Measurements from ENCODE around the gene CHAF1A.

CHAF1A gene

DNA sequence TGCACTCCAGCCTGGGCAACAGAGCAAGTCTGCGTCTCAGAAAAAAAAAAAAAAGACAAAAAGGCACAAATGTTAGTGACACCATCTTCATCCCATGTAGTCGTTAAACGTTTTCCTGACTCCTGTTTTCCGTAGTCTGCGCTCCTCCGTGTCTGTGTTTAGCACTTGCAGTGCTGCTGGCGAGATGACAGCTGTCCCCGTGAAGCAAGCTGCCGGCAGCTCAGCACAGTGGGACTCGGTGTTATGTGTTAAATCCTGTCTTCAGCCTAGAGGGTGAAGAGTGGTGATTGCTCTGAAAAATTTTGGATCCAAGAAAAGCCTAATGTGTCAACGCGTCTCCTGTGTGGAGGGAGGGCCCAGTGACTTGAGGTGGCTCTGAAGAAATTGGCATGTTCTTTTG, 36.8 kb downstream of the CHAF1A start:
- H3K27me3 Mint-ChIP-seq (ENCODE audit: low read depth, poor library complexity), result no peaks in the 10 kb centered on the region
- H3K4me3 Mint-ChIP-seq, result no peak overlapping the region
- no peaks in the 10 kb centered on the region for H3K9me3 Mint-ChIP-seq
- H3K27ac Mint-ChIP-seq, result peak overlapping the region; percentile 93
- TF ChIP-seq, protein P1, sequence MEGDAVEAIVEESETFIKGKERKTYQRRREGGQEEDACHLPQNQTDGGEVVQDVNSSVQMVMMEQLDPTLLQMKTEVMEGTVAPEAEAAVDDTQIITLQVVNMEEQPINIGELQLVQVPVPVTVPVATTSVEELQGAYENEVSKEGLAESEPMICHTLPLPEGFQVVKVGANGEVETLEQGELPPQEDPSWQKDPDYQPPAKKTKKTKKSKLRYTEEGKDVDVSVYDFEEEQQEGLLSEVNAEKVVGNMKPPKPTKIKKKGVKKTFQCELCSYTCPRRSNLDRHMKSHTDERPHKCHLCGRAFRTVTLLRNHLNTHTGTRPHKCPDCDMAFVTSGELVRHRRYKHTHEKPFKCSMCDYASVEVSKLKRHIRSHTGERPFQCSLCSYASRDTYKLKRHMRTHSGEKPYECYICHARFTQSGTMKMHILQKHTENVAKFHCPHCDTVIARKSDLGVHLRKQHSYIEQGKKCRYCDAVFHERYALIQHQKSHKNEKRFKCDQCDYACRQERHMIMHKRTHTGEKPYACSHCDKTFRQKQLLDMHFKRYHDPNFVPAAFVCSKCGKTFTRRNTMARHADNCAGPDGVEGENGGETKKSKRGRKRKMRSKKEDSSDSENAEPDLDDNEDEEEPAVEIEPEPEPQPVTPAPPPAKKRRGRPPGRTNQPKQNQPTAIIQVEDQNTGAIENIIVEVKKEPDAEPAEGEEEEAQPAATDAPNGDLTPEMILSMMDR (IDR thresholded peaks at IDR 0.05), result no peak
- peaks cover 51% of the 10 kb centered on the region for H3K36me3 Mint-ChIP-seq (ENCODE audit: low read depth)
- peaks cover 18% of the 10 kb centered on the region for H3K4me1 Mint-ChIP-seq
- no peak for DNase-seq

DNA sequence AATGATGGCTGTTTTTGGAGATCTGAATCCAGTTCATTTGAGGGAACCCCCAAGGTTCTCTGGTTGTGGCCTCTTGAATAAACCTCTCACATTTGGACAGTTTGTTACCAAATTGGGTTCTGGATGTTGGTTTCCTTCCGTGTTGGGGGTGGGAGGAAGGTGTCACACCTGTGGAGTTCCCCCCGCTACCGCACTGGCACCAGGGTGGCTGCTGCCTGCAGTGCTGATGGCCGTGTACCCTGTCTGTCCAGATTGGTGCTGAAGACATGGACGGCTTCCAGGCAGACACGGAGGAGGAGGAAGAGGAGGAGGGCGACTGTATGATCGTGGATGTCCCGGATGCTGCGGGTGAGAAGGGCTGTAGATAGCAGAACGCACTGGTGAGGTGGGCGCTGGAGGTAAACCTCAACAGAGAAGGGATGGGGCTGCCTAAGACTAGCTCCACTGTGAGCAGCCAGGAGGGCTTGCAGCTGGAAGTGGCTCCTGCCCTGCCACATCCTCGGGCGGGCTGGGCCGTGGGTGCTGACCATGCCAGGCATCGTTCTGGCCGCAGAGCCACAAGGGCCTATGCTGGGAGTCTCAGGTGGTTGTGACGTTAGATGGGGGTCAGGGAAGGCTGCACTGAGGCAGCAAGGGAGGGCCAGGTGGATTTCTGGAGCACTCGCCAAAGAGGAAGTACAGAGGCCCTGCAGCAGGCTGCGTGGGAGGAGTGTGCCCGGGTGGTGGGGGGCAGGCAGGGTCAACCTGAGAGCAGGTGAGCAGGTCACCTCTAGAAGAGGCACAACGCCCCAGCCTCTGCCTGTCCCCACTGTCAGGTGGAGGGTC, 39.8 kb downstream of the CHAF1A start:
- Mint-ChIP-seq H3K27ac (peak overlapping the region; percentile 93), H3K4me1 (peaks cover 38% of the 10 kb centered on the region), H3K9me3 (no peaks in the 10 kb centered on the region), H3K27me3 (ENCODE audit: low read depth, poor library complexity) (no peaks in the 10 kb centered on the region), H3K36me3 (ENCODE audit: low read depth) (peaks cover 30% of the 10 kb centered on the region), H3K4me3 (no peak overlapping the region)
- TF ChIP-seq, protein P1 (IDR thresholded peaks at IDR 0.05), result no peak
- DNase-seq, result no peak

DNA sequence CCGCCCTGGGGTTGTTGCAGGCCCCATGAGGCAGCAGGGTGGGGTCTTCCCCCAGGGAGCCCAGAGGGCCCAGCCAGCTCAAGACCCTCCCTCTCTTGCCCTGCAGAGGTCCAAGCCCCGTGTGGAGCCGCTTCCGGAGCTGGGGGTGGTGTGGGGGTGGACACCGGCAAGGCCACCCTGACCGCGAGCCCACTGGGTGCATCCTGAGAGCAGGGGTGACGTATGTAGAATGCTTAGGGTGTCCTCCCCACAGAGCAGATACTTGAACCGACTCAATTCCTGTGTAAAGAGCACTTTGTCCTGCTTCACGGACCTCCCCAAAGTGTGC, 40.3 kb downstream of the CHAF1A start:
- no peak for DNase-seq
- Mint-ChIP-seq H3K36me3 (ENCODE audit: low read depth) (peaks cover 30% of the 10 kb centered on the region), H3K4me1 (peaks cover 38% of the 10 kb centered on the region), H3K27ac (peak overlapping the region; percentile 91), H3K4me3 (no peak overlapping the region), H3K27me3 (ENCODE audit: low read depth, poor library complexity) (no peaks in the 10 kb centered on the region), H3K9me3 (no peaks in the 10 kb centered on the region)
- TF ChIP-seq, protein P1 (IDR thresholded peaks at IDR 0.05), result no peak

DNA sequence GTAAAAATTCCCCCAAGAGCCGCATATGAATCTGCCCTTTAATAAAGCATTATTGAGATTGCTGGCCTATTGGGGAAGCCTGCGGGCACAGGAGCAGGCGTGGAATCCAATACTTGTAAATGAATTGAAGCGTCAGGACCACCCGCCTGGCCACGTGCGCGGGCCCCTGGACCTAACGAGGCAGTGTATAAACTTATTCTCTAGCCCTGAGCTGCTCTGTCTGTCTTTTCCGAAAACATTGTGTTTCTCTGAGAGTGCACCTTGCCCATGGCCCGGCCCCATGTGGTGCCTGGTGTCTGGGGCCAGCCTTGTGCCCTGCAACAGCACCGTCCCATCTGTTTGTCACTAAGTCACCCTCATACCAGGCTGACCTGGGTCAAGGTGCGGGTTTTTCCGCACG, 40.7 kb downstream of the CHAF1A start:
- H3K4me1 Mint-ChIP-seq, result peaks cover 38% of the 10 kb centered on the region
- H3K27me3 Mint-ChIP-seq (ENCODE audit: low read depth, poor library complexity), result no peaks in the 10 kb centered on the region
- peaks cover 27% of the 10 kb centered on the region for H3K36me3 Mint-ChIP-seq (ENCODE audit: low read depth)
- H3K9me3 Mint-ChIP-seq, result no peaks in the 10 kb centered on the region
- TF ChIP-seq, protein P1 (IDR thresholded peaks at IDR 0.05), result no peak
- no peak for DNase-seq
- H3K27ac Mint-ChIP-seq, result peak overlapping the region; percentile 91
- H3K4me3 Mint-ChIP-seq, result no peak overlapping the region

DNA sequence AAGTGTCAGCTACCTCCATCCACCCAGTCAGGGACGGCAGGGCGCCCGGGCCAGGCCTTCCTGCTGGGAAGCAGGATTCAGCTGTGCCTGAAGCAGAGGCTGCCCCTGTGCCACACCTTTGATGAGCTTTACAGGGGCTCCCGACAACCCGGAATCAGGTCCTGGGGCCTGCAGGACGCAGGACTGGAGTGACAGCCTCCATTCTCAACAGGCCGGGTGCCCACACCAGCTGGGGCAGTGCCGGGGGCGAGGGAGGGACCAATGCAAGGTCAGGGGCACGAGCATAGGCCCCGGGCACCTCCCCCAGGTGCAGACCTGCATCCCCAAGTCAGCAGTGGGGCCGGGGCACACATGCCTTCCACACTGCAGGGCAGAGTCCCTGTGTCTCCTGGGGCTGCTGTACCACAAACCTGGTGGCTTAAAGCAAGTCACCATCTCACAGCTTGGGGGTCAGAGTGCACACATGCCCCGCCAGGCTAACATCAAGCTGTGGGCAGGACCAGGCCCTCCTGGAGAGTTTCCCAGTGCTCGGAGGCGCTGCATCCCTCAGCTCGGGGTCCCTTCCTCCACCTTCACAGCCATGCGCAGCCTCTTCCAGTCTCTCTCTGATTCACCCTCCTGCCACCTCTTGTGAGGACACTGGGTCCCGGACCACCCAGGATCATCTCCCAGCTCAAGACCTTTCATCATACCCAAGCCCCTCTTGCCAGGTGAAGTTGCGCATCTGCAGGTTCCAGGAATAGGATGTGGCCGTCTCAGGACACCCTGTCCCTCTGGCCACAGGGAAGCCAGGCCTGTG, 41.7 kb downstream of the CHAF1A start:
- no peaks in the 10 kb centered on the region for H3K27me3 Mint-ChIP-seq (ENCODE audit: low read depth, poor library complexity)
- peak overlapping the region; percentile 89 for H3K27ac Mint-ChIP-seq
- peaks cover 46% of the 10 kb centered on the region for H3K4me1 Mint-ChIP-seq
- H3K36me3 Mint-ChIP-seq (ENCODE audit: low read depth), result peaks cover 26% of the 10 kb centered on the region
- no peaks in the 10 kb centered on the region for H3K9me3 Mint-ChIP-seq
- no peak for DNase-seq
- H3K4me3 Mint-ChIP-seq, result no peak overlapping the region
- TF ChIP-seq, protein P1 (IDR thresholded peaks at IDR 0.05), result no peak
